ENCODE data around the gene HS3ST5.

The HS3ST5 gene

DNA sequence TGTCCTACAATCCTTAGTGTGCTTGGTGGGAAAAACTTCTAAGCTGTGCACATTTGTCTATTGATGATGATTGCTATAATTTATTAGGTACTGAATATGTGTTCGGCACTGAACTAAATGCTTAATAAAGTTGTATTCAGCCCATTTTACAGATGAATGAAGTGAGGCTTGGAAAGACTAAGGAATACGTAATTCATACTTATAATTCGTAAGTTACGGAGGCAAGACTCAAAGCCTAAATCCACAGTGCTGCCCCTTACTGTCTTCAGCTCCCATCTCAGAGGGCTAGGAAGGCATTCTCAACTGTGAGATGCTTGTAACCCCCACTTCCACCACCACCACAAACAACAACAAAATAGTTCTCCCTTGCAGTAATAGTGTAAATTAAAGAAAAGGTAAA is 171.3 kb downstream of the HS3ST5 start:
- DNase-seq (ENCODE audit: low read depth) = no peak
- H3K4me3 ChIP-seq (ENCODE audit: low read length) = no peak overlapping the region
- no peak for TF ChIP-seq CTCF (IDR thresholded peaks at IDR 0.05; ENCODE audit: insufficient read depth, low read depth, low read length, missing control alignments)

GRCh38 chr6:114170958-114171387 is 171.8 kb downstream of the HS3ST5 start:
- no peak for DNase-seq (ENCODE audit: low read depth)
- H3K4me3 ChIP-seq (ENCODE audit: low read length) = no peak overlapping the region
- no peak for TF ChIP-seq CTCF (IDR thresholded peaks at IDR 0.05; ENCODE audit: insufficient read depth, low read depth, low read length, missing control alignments)

DNA sequence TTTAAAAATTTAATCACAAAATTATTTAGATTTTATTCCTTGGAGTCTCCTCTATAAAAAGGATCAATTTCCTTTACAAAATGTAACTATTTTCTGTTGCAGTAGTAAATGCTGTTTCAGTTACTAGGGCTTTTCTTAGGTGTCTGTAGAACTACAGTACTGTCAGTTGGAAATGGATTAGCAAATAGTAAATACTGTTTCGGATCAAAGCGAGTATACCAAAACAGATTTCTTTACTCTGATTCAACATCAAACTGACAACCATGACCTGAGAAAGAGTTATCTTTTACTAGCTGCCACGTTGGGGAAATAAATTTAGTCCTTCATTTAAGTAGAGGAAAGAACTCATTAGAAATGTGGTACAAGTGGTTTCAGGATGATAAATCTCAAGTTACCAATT is 172.5 kb downstream of the HS3ST5 start:
- DNase-seq (ENCODE audit: low read depth) = no peak
- TF ChIP-seq CTCF (IDR thresholded peaks at IDR 0.05; ENCODE audit: insufficient read depth, low read depth, low read length, missing control alignments) = no peak
- no peak overlapping the region for H3K4me3 ChIP-seq (ENCODE audit: low read length)

GRCh38 chr6:114169763-114170162 is 173.1 kb downstream of the HS3ST5 start:
- no peak for DNase-seq (ENCODE audit: low read depth)
- no peak for TF ChIP-seq CTCF (IDR thresholded peaks at IDR 0.05; ENCODE audit: insufficient read depth, low read depth, low read length, missing control alignments)
- H3K4me3 ChIP-seq (ENCODE audit: low read length) = no peak overlapping the region

- no peak for DNase-seq (ENCODE audit: low read depth)
- no peak for TF ChIP-seq CTCF (IDR thresholded peaks at IDR 0.05; ENCODE audit: insufficient read depth, low read depth, low read length, missing control alignments)
- H3K4me3 ChIP-seq (ENCODE audit: low read length) = no peak overlapping the region
Observed at GRCh38 chr6:114167583-114168576, 174.9 kb downstream of the HS3ST5 start.

GRCh38 chr6:114164207-114164606 is 178.6 kb downstream of the HS3ST5 start:
- TF ChIP-seq CTCF (IDR thresholded peaks at IDR 0.05; ENCODE audit: insufficient read depth, low read depth, low read length, missing control alignments) = no peak
- no peak overlapping the region for H3K4me3 ChIP-seq (ENCODE audit: low read length)
- no peak for DNase-seq (ENCODE audit: low read depth)

All from epithelial cell of esophagus (primary cell).